Lower leg skin (tissue), 4 donors: Measurements from ENCODE around the gene PMVK. TPM values are rescaled to one million over a fixed set of nuclear protein-coding genes. Genes with fewer than 3 reads are reported as not detected.

Experiments
- DNase-seq, 2 donors: peaks; one replicate each; pipeline ENCODE4 v3.0.0-alpha.2; 2019; ENCODE audit warnings: low spot score in 2 of 2
- H3K4me3 ChIP-seq: fragments of 200-600 bp; sonication (generic); 2 replicates; pipeline ENCODE4 v1.5.1; 2017; ENCODE audit warnings: mild to moderate bottlenecking, low read depth; ENCODE audit not compliant: poor library complexity, severe bottlenecking
- CTCF ChIP-seq, 3 donors: fragments of 450-650 bp; IDR thresholded peaks; one replicate each; pipeline ENCODE4 v1.5.1; 2016; ENCODE audit warnings: antibody characterized with exemption in 3 of 3, mild to moderate bottlenecking in 3 of 3, moderate library complexity in 2 of 3
- POLR2A ChIP-seq, 2 donors: fragments of 450-650 bp; IDR thresholded peaks; one replicate each; pipeline ENCODE4 v1.6.1; 2016 to 2017; ENCODE audit warnings: antibody characterized with exemption in 2 of 2, mild to moderate bottlenecking in 1 of 2, moderate library complexity in 1 of 2
- WGBS, 2 donors: methylation state at CpG; one replicate each; pipeline ENCODE4 v1.1.5; 2018; 5-methylcytosine and 5-hydroxymethylcytosine counted together
- intact Hi-C: fragments of 100-400 bp; cut with DNase I; formaldehyde crosslinking; loops from one replicate; pipeline ENCODE4 v1.15.0; 2023; ENCODE audit warnings: low total_unique reads
- total RNA-seq, 4 donors: library from RNA; depleted of rRNA; stranded (reverse); fragments of >200 nt; gene quantifications; one replicate each; pipeline ENCODE4 v1.1.0, GENCODE V29; 2016

PMVK gene
- total RNA-seq, 4 donors from 2014 or later = 20.6 to 37.0 (median 33.3) TPM

GRCh38 chr1:154975409-154976059, 39.0 kb upstream of the PMVK start:
- no peak for TF ChIP-seq POLR2A (IDR thresholded peaks at IDR 0.05)
- no peak for TF ChIP-seq CTCF (IDR thresholded peaks at IDR 0.05)
- H3K4me3 ChIP-seq = peak overlapping the region; percentile 37
- 0 to 1% methylated on average over 24 of the region's 24 CpGs for WGBS, 2 donors
- intact Hi-C loops = no loop called here
- DNase-seq = peak; percentile 61 to 94

- intact Hi-C loops = no loop called here
- H3K4me3 ChIP-seq = peak overlapping the region; percentile 37
- no peak for TF ChIP-seq POLR2A (IDR thresholded peaks at IDR 0.05)
- no peak for TF ChIP-seq CTCF (IDR thresholded peaks at IDR 0.05)
- WGBS, 2 donors = 0% methylated on average over 30 of the region's 30 CpGs
- peak; percentile 95 to 99 for DNase-seq
These were observed 38.4 kb upstream of the PMVK start for GRCh38 chr1:154974808-154975408.

- 0% methylated on average over 47 of the region's 47 CpGs for WGBS, 2 donors
- peak within 1 kb of the TSS; percentile 37 for H3K4me3 ChIP-seq
- intact Hi-C loops = no loop called here
- TF ChIP-seq CTCF (IDR thresholded peaks at IDR 0.05) = no peak
- no peak for TF ChIP-seq POLR2A (IDR thresholded peaks at IDR 0.05)
- DNase-seq = peak; percentile 99 to 100
These were observed 37.7 kb upstream of the PMVK start, which contains the start of gene CKS1B for GRCh38 chr1:154974102-154974807. CKS1B (plus strand) TSS chr1:154974681; CDS start chr1:154974746, 65 bp downstream.

GRCh38 chr1:154973344-154974101, 37.0 kb upstream of the PMVK start:
- WGBS, 2 donors = 3 to 4% methylated on average over 37 of the region's 37 CpGs
- TF ChIP-seq CTCF (IDR thresholded peaks at IDR 0.05) = no peak
- TF ChIP-seq POLR2A (IDR thresholded peaks at IDR 0.05) = no peak
- peak overlapping the region; percentile 37 for H3K4me3 ChIP-seq
- DNase-seq = peak; percentile 98 to 100
- intact Hi-C loops = no loop called here

GRCh38 chr1:154972517-154973343, 36.2 kb upstream of the PMVK start:
- TF ChIP-seq CTCF (IDR thresholded peaks at IDR 0.05) = no peak
- no peak for TF ChIP-seq POLR2A (IDR thresholded peaks at IDR 0.05)
- no peak overlapping the region for H3K4me3 ChIP-seq
- intact Hi-C loops = no loop called here
- WGBS, 2 donors = 11 to 18% methylated on average over 18 of the region's 18 CpGs
- DNase-seq = peak; percentile 61 to 95
